Fibroblast of villous mesenchyme (primary cell): ENCODE measurements around the gene ECT2. TPM values are rescaled to one million over a fixed set of nuclear protein-coding genes. Genes with fewer than 3 reads are reported as not detected.

Experiments used
- DNase-seq: peaks from one replicate; pipeline ENCODE4 v3.0.0-alpha.2; 2010; ENCODE audit warnings: low read depth
- H3K4me3 ChIP-seq: 2 replicates; pipeline ENCODE4 v1.5.1; 2011; ENCODE audit warnings: low read depth, mild to moderate bottlenecking, low read length
- CTCF ChIP-seq: IDR thresholded peaks from 2 replicates; pipeline ENCODE4 v1.5.1; 2012; ENCODE audit warnings: low read depth, mild to moderate bottlenecking, low read length; ENCODE audit not compliant: insufficient read depth
- total RNA-seq: library from RNA; depleted of rRNA; stranded (reverse); fragments of >200 nt; gene quantifications from 2 replicates; pipeline ENCODE4 v1.2.3, GENCODE V29; 2012

ECT2 gene
- total RNA-seq, 1 donor: 73.4 TPM

DNA sequence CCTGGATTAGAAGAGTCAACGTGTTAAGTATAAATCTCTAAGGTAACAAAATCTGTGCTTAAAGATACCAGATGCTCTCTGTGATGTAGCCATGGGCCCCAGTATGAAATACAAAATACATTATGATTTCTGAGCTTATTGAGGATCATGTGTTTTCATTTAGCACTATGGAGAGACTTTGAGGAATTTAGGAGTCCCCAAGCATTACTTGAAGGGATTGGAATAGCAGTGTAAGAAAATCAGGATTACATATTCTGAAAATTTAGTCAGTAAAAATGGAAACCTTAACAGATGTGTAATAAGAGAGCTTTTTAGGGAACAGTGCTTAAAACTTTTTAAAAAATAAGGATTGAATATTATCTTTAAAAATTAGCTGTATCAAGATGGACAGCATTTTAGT, 35.5 kb downstream of the ECT2 start:
- DNase-seq: no peak
- H3K4me3 ChIP-seq: no peak overlapping the region
- no peak for TF ChIP-seq CTCF

GRCh38 chr3:172787019-172787418, 36.5 kb downstream of the ECT2 start:
- no peak for DNase-seq
- no peak overlapping the region for H3K4me3 ChIP-seq
- TF ChIP-seq CTCF: no peak

DNA sequence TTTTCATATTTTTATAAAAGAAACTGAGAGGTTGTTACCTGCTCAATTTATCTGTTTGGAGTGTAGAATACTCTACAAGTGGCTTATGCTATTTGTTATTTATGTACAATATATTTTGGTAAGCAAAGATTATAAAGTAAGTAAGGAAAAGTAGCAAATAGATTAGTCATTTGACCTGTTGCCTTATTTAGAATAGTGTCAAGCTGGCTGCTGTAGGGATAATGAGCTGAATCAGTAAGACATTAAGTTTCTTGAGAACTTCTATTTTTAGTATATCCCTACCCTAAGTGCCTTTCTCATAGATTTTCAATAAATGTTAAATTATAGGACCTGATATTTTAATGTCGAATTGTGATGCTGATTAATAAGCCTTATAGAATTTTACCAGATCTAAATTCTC, 37.2 kb downstream of the ECT2 start:
- no peak overlapping the region for H3K4me3 ChIP-seq
- TF ChIP-seq CTCF: no peak
- peak; percentile 58 for DNase-seq

DNA sequence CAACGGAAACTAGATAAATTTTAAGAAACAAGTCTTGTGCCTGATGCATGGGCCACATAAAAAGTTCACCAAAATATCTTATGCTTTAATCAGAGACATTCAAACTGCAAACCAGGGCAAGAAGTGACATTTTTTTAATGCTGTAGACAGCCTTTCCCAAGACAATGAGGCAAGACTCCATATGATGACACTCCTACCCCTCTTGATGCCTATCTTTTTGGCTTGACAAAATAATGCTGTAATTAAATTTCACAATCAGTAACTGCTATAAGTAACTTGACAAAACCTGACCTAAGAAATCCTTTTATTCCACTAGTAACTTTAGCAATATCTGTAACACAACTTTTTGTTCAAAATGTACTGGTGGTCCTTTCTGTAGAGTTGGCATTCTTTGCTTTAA, 48.7 kb downstream of the ECT2 start:
- peak; percentile 32 for DNase-seq

DNA sequence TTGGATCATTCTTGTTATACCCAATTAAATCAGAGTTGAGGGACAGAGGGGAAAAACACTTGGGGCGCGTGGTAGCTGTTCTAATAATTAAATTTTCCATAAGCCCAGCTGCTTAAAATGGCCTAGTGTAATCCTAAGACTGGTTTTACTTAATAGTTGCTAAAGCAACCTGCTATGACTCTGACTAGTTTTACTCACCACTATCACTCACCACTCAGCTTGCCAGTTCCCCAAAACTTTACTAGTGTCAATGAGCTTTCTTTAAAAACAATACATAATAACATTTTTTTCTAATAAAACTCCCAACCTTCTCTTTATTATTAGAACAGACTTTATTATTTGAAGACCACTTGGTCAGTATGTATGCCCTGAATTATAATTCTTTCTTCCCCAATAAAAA, 49.6 kb downstream of the ECT2 start:
- DNase-seq: no peak
- H3K4me3 ChIP-seq: no peak overlapping the region
- TF ChIP-seq CTCF: no peak

More for the DNA sequence above, 48.7 kb downstream of the ECT2 start:
- TF ChIP-seq CTCF: no peak
- H3K4me3 ChIP-seq: no peak overlapping the region

GRCh38 chr3:172803489-172803888, 53.0 kb downstream of the ECT2 start:
- no peak for TF ChIP-seq CTCF
- DNase-seq: no peak
- H3K4me3 ChIP-seq: no peak overlapping the region

DNA sequence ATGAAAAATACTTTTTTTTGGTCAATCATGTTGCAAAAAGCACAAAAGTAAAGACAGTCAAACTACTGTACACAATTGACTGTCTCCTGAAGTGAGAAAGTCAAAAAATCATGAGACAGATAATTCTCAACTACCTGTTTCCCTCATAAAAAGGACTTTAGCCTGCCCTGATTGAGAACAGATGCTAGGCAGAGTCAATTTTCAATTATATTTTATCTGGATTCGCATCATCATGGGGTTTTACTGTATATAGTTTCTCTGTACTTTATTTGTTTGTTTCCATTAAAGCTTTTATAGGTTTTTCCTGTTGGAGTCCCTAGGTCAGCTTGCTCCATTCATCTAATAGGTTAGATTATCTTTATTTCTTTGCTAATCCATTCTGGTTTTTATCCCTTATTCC, 53.8 kb downstream of the ECT2 start:
- no peak overlapping the region for H3K4me3 ChIP-seq
- TF ChIP-seq CTCF: no peak
- DNase-seq: no peak
